HG03135 (cell line): Measurements from ENCODE around the gene FAM168A.
"Not testable (repeated sequence)": the region's sequence is repeated elsewhere in the genome, so short reads cannot be mapped to it uniquely, and the experiment has no call there.

Experiments used
- ATAC-seq: cut with Tn5 transposase; IDR thresholded peaks from one replicate; pipeline ENCODE4 v1.9.1; 2021; ENCODE audit warnings: mild to moderate bottlenecking, moderate library complexity; ENCODE audit not compliant: unreplicated experiment

FAM168A gene

GRCh38 chr11:73597336-73597955 lies 466 bp downstream of the FAM168A start:
- no peak for ATAC-seq

DNA sequence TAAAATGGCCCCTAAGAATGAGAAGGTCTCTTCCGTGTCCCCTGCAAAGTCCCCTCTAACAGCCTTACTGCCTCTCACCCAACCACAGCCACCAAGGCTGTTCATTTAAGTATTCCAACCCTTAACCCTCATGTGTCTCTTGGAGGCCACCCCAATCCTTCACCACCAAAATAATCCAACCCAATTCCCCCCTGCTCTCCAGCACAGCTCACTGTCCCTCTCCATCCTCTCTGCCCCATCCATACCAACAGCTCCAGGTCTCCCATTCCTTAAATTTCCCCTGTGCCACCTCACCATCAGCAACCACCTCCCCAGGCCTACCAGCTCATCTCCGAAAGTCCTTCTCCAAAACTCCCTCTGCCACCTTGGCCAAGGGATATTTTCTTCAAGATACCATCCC lies 1.4 kb downstream of the FAM168A start:
- ATAC-seq = no peak

- ATAC-seq = no peak
Measured at GRCh38 chr11:73592640-73593039, 5.3 kb downstream of the FAM168A start.

DNA sequence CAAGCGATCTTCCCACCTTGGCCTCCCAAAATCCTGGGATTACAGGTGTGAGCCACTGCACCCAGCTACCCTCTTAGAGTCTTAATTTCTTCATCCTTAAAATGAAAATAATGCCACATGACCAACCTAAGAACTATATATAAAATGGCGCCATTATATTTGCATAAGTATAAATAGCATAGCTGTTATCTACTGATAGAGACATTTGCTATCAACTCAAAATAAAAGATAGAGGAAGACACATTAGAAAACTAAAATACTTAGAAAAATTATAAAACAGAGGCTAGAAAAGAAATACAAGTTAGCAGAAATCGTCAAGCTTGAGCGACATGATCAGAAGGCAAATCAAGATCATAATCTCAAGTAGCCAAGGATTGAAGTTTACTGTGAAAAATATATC lies 6.2 kb downstream of the FAM168A start:
- no peak for ATAC-seq

- no peak for ATAC-seq
Measured at GRCh38 chr11:73590991-73591390, 6.9 kb downstream of the FAM168A start.

DNA sequence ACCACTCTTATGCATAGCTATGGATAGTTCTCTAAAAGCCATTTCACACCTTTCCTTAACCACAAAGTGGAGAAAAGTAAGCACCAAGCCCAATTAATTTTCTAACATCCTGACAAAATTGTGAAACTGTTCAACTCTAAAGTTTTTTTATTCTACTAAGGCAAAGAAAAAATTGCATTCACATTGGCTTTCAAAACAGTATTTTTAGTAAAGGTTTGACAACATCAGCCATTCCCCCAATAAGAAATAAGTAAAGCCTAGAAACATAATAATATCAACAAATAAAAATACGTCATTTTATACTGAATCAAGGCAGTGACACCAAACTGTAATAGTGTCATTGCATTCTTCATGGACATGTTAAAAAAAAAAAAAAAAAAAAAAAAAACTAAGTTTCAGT lies 11.1 kb downstream of the FAM168A start:
- ATAC-seq = no peak

GRCh38 chr11:73585834-73586575 lies 11.9 kb downstream of the FAM168A start:
- no peak for ATAC-seq

- no peak for ATAC-seq
Measured at GRCh38 chr11:73584831-73585230, 13.1 kb downstream of the FAM168A start.

DNA sequence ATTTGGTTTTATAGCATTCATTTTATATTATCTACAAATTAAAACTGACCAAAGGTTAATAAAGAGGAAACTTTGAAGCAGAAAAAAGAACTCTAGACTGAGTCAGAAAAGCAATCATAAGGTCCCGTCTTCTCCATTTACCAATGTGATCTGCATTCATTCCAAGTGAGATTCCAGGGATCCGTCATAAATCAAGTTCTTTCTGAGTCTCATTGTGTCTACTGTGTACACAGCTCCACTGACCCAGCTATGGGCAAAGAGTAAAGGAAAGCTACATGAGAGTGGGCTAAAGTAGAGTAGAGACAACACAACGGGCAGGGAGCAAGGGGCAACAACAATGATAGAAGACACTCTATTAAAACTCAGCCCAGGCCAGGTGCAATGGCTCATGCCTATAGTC lies 15.3 kb downstream of the FAM168A start:
- ATAC-seq = no peak

DNA sequence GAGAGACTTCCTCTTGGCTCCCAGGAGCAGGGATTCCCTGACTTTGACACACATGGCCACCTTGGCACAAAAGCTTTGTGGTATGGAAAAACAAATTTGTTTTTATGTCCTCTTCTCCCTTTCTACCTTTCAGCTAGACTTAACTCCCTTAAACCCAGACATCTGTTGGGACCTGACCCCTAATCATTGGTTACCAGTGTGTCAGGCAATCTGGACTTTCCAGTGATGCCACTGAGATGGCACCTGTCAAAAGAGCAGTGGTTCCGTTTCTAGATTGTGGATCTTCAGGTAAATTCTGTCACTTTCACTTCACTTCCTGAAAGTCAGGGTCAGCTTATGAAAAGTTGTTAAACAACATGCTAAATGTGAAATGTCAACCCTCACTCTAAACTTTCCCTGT lies 17.2 kb downstream of the FAM168A start:
- not testable (repeated sequence) for ATAC-seq

- no peak for ATAC-seq
Measured at GRCh38 chr11:73579641-73580434, 18.1 kb downstream of the FAM168A start.

DNA sequence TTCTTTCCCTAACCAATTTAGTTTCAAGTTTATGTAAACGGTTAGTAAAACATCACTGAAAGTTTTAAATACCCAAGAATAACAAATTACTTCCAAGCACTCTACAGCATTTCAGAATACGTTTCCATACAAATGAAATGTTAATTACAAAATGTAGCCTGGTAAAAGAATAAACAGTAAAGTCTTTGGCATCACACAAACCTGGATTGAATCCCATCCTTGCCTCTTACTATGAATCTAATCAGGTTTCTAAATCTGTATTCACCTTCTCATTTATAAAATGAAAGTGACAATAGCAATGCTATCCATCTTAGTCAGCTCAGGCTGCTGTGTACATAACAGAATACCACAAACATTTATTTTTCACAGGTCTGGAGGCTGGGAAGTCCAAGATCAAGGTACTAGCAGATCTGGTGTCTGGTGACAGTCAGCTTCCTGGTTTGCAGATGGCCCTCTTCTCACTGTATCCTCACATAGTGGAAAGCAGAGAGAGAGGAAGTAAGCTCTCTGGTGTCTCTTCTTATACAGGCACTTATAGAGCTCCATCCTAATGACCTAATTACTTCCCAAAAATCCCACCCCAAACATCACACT lies 19.2 kb downstream of the FAM168A start:
- ATAC-seq = no peak

GRCh38 chr11:73577496-73577917 lies 20.4 kb downstream of the FAM168A start:
- ATAC-seq = no peak

DNA sequence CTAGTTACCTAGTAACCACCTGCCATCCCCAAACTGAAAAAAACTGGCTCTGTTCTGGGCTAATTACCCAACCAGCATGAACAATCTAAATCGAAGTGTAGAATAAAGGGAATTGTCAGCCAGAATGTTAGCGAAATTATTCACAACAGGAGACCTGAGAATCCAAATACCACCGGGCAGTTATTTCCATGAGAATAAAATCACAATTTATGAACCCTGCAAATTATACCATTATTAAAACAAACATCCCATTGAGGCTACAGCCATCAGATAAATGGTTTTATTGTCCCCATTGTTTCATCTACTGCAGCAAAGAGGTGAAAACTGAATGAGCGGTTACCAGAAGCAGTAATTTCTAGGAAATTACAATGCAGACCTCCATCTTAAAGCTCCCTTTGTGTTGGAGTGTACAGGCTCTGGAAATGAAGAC lies 21.7 kb downstream of the FAM168A start:
- no peak for ATAC-seq

DNA sequence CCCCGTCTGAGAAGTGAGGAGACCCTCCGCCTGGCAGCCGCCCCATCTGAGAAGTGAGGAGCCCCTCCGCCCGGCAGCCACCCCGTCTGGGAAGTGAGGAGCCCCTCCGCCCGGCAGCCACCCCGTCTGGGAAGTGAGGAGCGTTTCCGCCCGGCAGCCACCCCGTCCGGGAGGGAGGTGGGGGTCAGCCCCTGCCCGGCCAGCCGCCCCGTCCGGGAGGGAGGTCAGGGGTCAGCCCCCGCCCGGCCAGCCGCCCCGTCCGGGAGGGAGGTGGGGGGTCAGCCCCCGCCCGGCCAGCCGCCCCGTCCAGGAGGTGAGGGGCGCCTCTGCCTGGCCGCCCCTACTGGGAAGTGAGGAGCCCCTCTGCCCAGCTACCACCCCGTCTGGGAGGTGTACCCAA lies 25.9 kb downstream of the FAM168A start:
- not testable (repeated sequence) for ATAC-seq

GRCh38 chr11:73570415-73571114 lies 27.3 kb downstream of the FAM168A start:
- no peak for ATAC-seq

DNA sequence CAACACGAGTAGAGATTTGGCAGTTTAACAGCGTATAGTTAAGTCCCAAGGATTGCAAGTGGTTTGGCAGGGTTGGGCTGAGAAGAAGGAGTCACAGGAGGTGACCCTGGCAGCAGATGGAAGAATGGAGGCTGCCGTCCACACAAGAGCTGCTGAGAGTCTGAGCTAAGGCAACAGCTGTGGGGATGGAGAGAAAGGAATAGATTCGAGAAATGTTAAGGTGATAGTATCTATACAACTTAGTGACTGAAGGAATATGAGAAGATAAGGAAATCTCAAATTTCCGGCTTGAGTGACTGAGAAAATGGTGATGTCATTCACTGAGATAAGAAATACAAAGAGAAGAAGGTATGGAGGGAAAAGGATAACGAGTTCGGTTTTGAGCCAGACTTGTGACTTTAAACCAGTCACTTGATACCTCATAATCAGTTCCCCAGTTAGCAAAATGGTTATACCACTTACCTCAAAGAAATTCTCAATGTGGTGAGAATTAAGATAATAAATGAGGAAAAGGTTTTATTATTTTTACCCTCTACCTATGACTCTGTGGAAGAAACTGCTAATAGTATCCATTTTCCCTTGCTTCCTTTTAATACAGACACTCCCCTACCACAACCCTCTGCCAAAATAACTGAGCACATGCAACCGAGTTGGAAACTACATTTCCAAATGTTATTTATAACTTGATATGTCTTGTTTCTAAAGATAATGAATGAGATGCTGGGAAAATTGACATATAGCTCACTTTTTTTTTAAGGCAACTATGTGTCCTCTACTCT lies 30.7 kb downstream of the FAM168A start:
- no peak for ATAC-seq

DNA sequence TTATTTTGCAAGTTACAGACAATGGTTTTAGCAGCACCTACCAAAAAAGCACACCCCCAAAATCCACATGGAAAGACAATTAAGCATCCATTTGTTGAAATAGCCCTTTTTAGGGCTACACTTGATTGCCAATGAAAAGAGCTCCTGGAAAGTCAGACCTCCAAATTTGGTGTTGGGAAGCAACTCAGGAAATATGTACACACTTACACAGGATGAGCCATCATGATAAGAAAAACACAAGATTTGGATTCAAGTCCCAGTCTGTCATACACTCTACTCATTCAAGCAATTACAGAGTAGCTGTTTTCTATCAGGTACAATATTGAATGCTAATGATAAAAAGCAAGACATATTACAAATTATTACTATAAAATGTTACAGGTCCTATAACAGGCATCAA lies 31.5 kb downstream of the FAM168A start:
- no peak for ATAC-seq

DNA sequence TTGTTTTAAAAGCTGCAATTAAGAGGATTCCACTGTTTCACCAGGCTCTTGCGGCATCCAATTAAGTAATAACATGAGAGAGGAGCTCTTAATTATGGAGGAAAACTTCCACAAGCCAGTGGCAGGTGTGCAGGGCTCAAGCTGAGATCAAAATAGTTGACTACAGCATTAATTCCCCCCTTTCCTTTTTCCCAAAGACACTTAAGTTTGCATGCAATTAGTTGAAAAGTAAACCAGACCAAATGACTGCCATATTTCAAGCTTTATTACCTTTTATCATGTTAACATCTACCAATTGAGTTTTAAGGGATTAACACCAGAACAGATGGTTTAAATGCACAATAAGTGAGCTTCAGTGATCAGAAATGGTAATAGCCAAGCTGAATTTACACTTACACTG lies 32.1 kb downstream of the FAM168A start:
- ATAC-seq = no peak

DNA sequence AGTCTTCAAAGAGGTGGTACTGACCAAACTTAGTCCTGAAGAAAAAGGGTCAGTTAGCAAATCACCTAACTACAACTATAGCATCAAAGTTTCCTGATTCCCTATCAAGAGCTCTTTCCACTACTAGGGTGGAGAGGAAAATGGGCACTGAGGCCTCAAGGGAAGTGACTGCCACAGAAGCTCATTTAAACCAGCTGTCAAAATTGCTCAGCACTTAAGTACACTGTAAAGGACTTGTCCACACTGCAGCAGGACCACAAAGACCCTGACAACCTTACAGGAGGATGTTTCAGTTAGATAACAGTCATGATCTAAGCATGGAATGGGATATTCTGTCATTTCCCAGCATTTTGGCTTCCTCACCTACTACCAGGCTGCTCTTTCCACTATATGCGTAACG lies 33.0 kb downstream of the FAM168A start:
- ATAC-seq = no peak
